SK-N-MC (cell line): Measurements from ENCODE around the gene PTPRC.

Experiments used
- DNase-seq: peaks from one replicate; pipeline ENCODE4 v3.0.0-alpha.2; 2011; ENCODE audit warnings: low read depth, low spot score
- H3K27ac ChIP-seq: fragments of 200-600 bp; sonication (generic); 2 replicates; pipeline ENCODE4 v1.5.1; 2016; ENCODE audit warnings: mixed run types
- H3K36me3 ChIP-seq: fragments of 200-600 bp; sonication (generic); 2 replicates; pipeline ENCODE4 v1.6.1; 2017; ENCODE audit warnings: antibody characterized with exemption, low read length, mixed read lengths; ENCODE audit not compliant: insufficient read depth
- H3K4me3 ChIP-seq: fragments of 200-600 bp; sonication (generic); 2 replicates; pipeline ENCODE4 v1.5.1; 2016
- H3K9ac ChIP-seq: fragments of 200-600 bp; sonication (generic); 2 replicates; pipeline ENCODE4 v1.8.0; 2017; ENCODE audit warnings: mixed run types, mixed read lengths; ENCODE audit not compliant: insufficient read length
- H3K9me3 ChIP-seq: fragments of 200-600 bp; sonication (generic); 2 replicates; pipeline ENCODE4 v1.6.1; 2017; ENCODE audit warnings: low read depth, mild to moderate bottlenecking, antibody characterized with exemption, low read length, moderate library complexity, mixed read lengths
- EZH2 ChIP-seq: fragments of 200-600 bp; sonication (generic); IDR thresholded peaks from one replicate; pipeline ENCODE4 v1.6.1; 2017; ENCODE audit warnings: antibody characterized with exemption
- FOXP2 ChIP-seq: optimal IDR thresholded peaks from 2 replicates; pipeline ENCODE3; 2011; ENCODE audit warnings: mild to moderate bottlenecking, moderate library complexity; ENCODE audit not compliant: insufficient read depth; ENCODE audit errors: extremely low read length, control extremely low read depth
- POLR2AphosphoS5 ChIP-seq: IDR thresholded peaks from 2 replicates; pipeline ENCODE4 v1.6.1; 2012; ENCODE audit warnings: mild to moderate bottlenecking, low read depth, low read length, borderline replicate concordance

PTPRC gene

DNA sequence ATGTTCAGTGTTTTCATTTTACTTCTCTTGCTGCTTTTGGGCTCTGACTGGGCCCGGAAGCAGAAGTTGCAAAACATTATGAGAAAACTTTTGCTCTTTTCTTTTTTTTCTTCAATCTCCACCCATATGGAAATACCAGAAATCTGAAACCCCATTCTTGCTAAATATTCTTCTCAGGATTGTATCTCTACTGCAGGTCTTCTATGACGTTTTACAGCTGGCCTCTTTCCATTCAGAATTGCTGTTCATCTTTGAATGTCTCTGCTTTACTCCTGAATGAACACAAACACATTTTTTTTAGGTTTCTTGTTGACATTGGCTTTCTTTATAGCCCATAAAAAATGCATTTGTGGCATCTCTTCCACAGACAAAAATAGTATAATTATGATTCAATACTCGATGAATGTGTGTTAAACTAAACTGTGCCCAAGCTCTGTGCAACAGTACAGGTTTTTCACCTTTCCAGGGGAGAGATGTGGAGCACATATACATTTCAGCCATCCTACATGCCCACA is 18.8 kb downstream of the PTPRC start:
- peak overlapping the region; percentile 4 for H3K9ac ChIP-seq
- no peaks in the 10 kb centered on the region for H3K9me3 ChIP-seq
- peak overlapping the region; percentile 84 for H3K27ac ChIP-seq
- H3K4me3 ChIP-seq: peak overlapping the region; percentile 34
- TF ChIP-seq POLR2AphosphoS5 (no peak), FOXP2 (peak; percentile 10), EZH2 (no peak)
- peak; percentile 70 for DNase-seq
- H3K36me3 ChIP-seq: no peaks in the 10 kb centered on the region

DNA sequence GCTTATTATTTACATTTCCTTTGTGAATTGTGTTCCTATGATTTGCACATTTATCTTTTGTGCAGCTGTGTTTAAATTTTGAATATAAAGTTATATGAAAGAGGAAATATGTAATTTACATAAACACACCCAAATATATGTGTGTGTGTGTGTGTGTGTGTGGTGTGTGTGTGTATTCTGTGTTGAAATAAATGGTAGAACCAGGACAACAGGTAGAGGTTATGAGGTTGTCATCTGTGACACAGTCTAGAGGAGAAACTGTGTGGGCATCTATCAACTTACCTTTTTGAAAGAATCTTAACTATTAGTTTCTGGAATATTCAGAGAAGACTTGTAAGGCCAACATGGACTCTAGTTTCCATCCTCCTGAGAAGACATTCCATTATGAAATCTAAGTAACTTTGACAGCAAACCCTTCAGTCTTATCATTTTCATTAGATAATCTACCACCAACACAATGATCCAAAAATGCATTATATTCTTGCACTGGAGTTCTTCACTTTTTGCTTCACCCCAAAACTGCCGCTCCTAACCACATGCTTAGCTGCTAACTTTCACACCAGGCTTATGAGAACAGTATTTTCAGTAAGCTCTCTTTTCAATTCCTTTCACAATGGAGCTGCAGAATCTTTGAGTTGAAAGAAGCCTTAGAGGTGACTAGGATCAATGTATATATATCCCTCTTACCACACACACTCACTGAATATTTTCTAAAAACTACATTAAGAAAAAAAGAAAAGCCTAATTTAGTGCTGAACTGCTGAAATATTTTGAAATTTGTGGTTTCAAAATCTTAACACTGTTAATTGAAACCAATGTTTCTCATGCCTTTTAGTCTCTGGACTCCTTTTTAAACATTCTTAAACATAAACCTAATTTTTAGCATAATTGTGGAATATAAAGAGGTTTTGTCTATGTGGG is 21.8 kb downstream of the PTPRC start:
- Histone ChIP-seq H3K9ac (no peak overlapping the region), H3K27ac (no peak overlapping the region), H3K9me3 (no peaks in the 10 kb centered on the region), H3K36me3 (no peaks in the 10 kb centered on the region), H3K4me3 (no peak overlapping the region)
- DNase-seq: no peak
- TF ChIP-seq EZH2: no peak
- no peak for TF ChIP-seq POLR2AphosphoS5
- TF ChIP-seq FOXP2: no peak

DNA sequence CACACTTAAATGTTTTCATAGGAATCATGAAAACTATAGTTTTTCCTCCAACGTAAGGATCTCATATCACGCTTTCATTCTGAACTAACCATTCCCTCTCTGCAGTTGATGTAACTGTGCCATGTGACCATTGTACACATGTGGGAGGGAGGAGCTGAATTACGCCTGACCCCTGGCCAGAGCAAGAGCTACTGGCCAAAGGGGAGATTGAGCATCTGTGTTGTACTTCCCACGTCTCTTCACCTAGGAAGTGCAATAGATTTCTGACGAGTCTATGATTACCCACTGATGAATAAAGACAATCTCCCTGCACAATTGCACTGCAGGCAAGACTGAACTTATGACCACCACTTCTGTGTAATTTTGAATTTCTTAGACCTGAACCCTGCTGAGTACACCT is 24.0 kb downstream of the PTPRC start:
- H3K9me3 ChIP-seq: no peaks in the 10 kb centered on the region
- TF ChIP-seq EZH2 (no peak), POLR2AphosphoS5 (no peak), FOXP2 (no peak)
- no peaks in the 10 kb centered on the region for H3K36me3 ChIP-seq
- H3K9ac ChIP-seq: no peak overlapping the region
- no peak overlapping the region for H3K27ac ChIP-seq
- no peak overlapping the region for H3K4me3 ChIP-seq
- no peak for DNase-seq

DNA sequence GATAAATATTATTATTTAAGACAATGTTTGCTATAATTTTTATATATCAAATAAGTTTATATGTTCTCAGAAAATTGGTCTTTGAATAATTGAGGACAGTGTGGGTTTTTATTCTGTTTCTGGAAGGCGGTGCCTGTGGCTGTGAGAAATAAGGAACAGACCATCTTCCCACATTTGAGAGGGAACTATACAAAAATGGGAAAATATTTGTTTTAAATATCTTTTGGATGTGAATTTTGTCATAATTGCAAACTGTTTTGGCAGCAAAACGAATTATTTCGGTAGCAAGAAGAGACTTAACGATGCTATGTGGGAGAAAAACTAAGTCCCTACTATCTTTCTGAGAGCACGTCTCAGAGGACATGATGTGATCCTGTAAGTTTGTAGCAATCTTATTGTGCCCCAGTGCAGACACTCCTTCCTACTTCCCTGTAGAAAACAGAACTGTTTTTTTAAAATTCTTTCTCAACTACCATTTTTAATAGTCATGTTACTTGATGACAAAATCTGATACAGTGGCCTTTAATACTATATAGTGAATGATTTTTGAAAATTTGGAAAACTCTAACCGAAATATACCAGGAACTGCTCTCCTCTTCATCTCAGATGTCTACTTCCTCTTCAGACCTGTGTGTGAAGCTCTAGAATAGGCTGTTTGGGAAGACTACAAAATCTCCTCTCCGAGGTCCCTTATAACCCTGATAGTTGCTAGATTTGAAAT is 25.4 kb downstream of the PTPRC start:
- Histone ChIP-seq H3K27ac (no peak overlapping the region), H3K9ac (no peak overlapping the region), H3K9me3 (no peaks in the 10 kb centered on the region), H3K36me3 (no peaks in the 10 kb centered on the region), H3K4me3 (no peak overlapping the region)
- DNase-seq: no peak
- TF ChIP-seq FOXP2: no peak
- no peak for TF ChIP-seq POLR2AphosphoS5
- no peak for TF ChIP-seq EZH2

DNA sequence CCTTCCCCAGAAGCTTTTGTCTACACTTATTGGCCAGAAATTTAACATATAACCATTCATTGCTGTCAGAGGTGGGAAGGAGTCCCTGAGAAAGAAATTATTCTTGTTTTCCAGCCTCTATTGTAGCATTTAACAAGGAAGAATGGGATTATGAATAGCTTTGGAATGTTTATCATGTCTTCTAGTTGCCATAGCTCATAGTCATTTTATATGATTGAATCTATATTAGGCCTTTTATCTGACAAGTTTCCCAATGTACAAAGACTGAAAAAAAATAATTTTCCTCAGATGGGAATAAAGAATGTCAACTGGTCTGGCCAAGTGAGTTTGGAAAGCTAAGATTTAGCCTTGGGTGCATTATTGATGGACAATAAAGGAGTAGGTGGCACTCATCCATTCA is 28.3 kb downstream of the PTPRC start:
- Histone ChIP-seq H3K27ac (peak overlapping the region; percentile 61), H3K4me3 (no peak overlapping the region), H3K9me3 (no peaks in the 10 kb centered on the region), H3K9ac (no peak overlapping the region), H3K36me3 (no peaks in the 10 kb centered on the region)
- no peak for DNase-seq
- no peak for TF ChIP-seq FOXP2
- TF ChIP-seq EZH2: no peak

DNA sequence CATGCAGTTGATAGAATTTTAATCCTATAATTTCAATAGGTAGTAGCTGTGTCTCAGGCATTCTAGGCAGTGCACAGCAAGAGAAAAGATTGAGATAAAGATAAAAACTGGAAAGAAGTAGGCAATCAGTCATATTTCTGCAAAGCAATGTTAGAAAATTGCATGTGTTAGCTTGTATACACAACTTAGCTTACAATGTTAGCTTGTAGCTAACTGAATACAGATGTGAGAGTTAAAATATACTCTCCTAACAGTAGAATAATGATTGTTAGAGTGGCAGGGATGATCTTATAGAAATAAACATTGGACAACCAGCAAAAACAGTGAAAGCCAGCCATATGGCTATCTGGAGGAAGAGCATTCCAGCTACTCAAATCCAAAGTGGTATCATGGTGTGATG is 29.0 kb downstream of the PTPRC start:
- H3K27ac ChIP-seq: peak overlapping the region; percentile 61
- no peak overlapping the region; the same call in 1 of the 2 replicates for H3K4me3 ChIP-seq
- H3K9ac ChIP-seq: no peak overlapping the region
- H3K36me3 ChIP-seq: no peaks in the 10 kb centered on the region
- H3K9me3 ChIP-seq: no peaks in the 10 kb centered on the region
- DNase-seq: no peak
- no peak for TF ChIP-seq EZH2
- TF ChIP-seq POLR2AphosphoS5: no peak
- TF ChIP-seq FOXP2: no peak

DNA sequence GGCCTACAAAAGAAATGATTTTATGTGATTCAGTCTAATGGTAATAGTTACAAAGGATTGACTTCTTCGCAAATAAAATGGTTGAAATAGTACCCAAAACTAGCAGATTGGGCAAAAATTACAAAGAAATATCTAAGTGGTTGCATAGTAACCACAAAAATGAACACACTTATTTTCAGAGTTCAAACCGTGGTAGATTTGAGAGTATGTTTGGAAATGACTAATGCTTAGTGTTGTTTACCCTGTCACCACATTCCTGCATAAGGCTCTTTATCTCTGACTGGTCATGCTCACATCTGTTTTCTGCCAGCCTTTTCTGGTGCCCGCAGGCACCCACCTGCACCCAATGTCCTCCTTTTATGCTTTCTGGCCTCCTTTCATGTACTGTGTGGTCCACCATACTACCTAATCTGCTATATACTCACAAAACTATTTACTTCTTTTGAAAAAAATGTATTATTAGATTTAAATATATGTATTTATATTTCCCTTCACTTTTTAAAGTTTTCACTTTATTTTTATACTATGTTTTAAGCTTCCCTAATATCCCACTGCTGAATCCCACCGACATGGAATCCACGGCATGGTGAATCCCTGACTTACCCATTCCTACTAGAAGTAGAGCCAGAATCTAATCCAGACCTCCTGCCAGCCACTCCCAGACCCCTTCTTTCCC is 30.3 kb downstream of the PTPRC start:
- Histone ChIP-seq H3K9me3 (no peaks in the 10 kb centered on the region), H3K4me3 (no peak overlapping the region), H3K27ac (no peak overlapping the region), H3K9ac (no peak overlapping the region), H3K36me3 (no peaks in the 10 kb centered on the region)
- no peak for DNase-seq
- no peak for TF ChIP-seq FOXP2
- TF ChIP-seq EZH2: no peak
- TF ChIP-seq POLR2AphosphoS5: no peak

DNA sequence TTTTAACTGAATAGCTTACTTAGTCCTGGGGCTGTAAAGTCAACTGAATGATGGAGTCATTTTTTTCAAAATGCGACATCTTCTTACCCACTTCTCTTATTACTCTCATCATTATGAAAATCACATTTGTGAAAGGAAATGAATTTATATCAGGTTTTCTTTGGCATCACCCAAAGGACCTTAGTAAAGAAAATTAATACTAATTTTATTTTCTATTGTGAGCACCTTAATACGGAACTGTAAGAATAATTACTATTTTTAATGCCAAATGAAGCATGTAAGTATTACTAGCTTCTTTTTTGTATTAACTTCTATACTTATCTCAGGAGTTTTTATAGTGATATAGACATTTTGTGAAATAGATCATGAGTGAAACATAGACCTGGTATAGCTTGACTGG is 30.9 kb downstream of the PTPRC start:
- Histone ChIP-seq H3K9me3 (no peaks in the 10 kb centered on the region), H3K27ac (no peak overlapping the region), H3K4me3 (no peak overlapping the region), H3K9ac (no peak overlapping the region), H3K36me3 (no peaks in the 10 kb centered on the region)
- DNase-seq: no peak
- TF ChIP-seq FOXP2 (no peak), POLR2AphosphoS5 (no peak), EZH2 (no peak)
